GM12878 (cell line): Measurements from ENCODE around the gene LAMA5. TPM values are rescaled to one million over a fixed set of nuclear protein-coding genes. Genes with fewer than 3 reads are reported as not detected.

Experiments
- ATAC-seq: fragments of 200-7000 bp; cut with Tn5 transposase; 3 replicates; pipeline ENCODE4 v1.9.1; 2020; ENCODE audit warnings: mild to moderate bottlenecking, moderate library complexity
- BruUV-seq: library from RNA; stranded (reverse); fragments of 400-500 nt; replicated peaks from 2 replicates; lab custom pipeline; 2021; lab: Mats Ljungman, UMichigan
- CTCF ChIA-PET: fragments of 300-600 bp; sonication (Branson Sonifier 250); formaldehyde crosslinking; extraction: SDS; loops from one replicate; lab custom pipeline; 2021; ENCODE audit warnings: inconsistent platforms; lab: Yijun Ruan, JAX
- POLR2A ChIA-PET: fragments of 350-600 bp; formaldehyde crosslinking; extraction: SDS; loops from one replicate; lab custom pipeline; 2021; ENCODE audit warnings: inconsistent platforms; lab: Charles Lee
- RAD21 ChIA-PET: fragments of 300-600 bp; sonication (Branson Sonifier 250); formaldehyde crosslinking; loops from one replicate; lab custom pipeline; 2023; ENCODE audit warnings: antibody characterized with exemption; ENCODE audit not compliant: unreplicated experiment; lab: Charles Lee
- SMC1A ChIA-PET: fragments of 300-600 bp; sonication (Branson Sonifier 250); formaldehyde crosslinking; loops from one replicate; lab custom pipeline; 2023; ENCODE audit not compliant: unreplicated experiment, uncharacterized antibody; lab: Charles Lee
- DNase-seq: peaks from one replicate; pipeline ENCODE4 v3.0.0-alpha.2; 2011; ENCODE audit warnings: low read depth, low spot score
- FAIRE-seq: peaks from 3 replicates; lab custom pipeline; 2011; peaks lifted over from hg19 to GRCh38; lab: Jason Lieb, UNC
- H2AFZ ChIP-seq: 2 replicates; pipeline ENCODE4 v1.6.0; 2011; ENCODE audit warnings: low read depth, low read length, control low read depth; ENCODE audit not compliant: control insufficient read depth
- H3K27ac ChIP-seq: 2 replicates; pipeline ENCODE4 v1.5.1; 2011; ENCODE audit warnings: control low read depth; ENCODE audit not compliant: control insufficient read depth, insufficient read depth
- H3K27me3 ChIP-seq, 2 experiments: replicated peaks in 1 of 2; 2 replicates each; pipeline versions ENCODE4 v1.6.0 to v1.6.1; 2011; ENCODE audit warnings: low read length in 1 of 2; ENCODE audit not compliant: control insufficient read depth in 2 of 2, insufficient read depth in 2 of 2
- H3K36me3 ChIP-seq, 2 experiments: 2 replicates each; pipeline ENCODE4 v1.5.1; 2011; ENCODE audit warnings: low read length in 1 of 2; ENCODE audit not compliant: control insufficient read depth in 2 of 2, insufficient read depth in 2 of 2
- H3K4me1 ChIP-seq: 2 replicates; pipeline ENCODE4 v1.6.1; 2011; ENCODE audit warnings: mild to moderate bottlenecking, low read length, moderate library complexity, mixed read lengths; ENCODE audit not compliant: control insufficient read depth, insufficient read depth
- H3K4me2 ChIP-seq: 2 replicates; pipeline ENCODE4 v1.6.0; 2011; ENCODE audit warnings: control low read depth; ENCODE audit not compliant: control insufficient read depth, insufficient read depth
- H3K4me3 ChIP-seq: fragments of 200-600 bp; sonication (generic); 2 replicates; pipeline ENCODE4 v1.5.1; 2016
- H3K79me2 ChIP-seq: 2 replicates; pipeline ENCODE4 v1.6.0; 2011; ENCODE audit warnings: low read length; ENCODE audit not compliant: control insufficient read depth, insufficient read depth
- H3K9ac ChIP-seq: 2 replicates; pipeline ENCODE4 v1.8.0; 2011; ENCODE audit warnings: low read length, control low read depth, mixed read lengths; ENCODE audit not compliant: control insufficient read depth, insufficient read depth
- H3K9me3 ChIP-seq: replicated peaks from 3 replicates; pipeline ENCODE4 v1.5.1; 2011; ENCODE audit warnings: mild to moderate bottlenecking, low read length; ENCODE audit not compliant: control insufficient read depth, insufficient read depth
- H4K20me1 ChIP-seq: 2 replicates; pipeline ENCODE4 v1.6.0; 2011; ENCODE audit not compliant: control insufficient read depth, insufficient read depth
- NFIC ChIP-seq: IDR thresholded peaks from 2 replicates; pipeline ENCODE4 v1.6.1; 2012; ENCODE audit warnings: low read depth, mild to moderate bottlenecking, inconsistent platforms, low read length, moderate library complexity
- RCOR1 ChIP-seq: conservative IDR thresholded peaks from 2 replicates; pipeline ENCODE4 v1.6.1; 2012; ENCODE audit warnings: low read depth, low read length, improper control_type of control experiment
- WGBS: methylation state at CpG from one replicate; pipeline ENCODE4 v1.1.6; 2016; ENCODE audit warnings: low lambda C conversion rate; ENCODE audit not compliant: insufficient replicate concordance, insufficient coverage; ENCODE audit errors: missing lambda C conversion rate; 5-methylcytosine and 5-hydroxymethylcytosine counted together
- in situ Hi-C: fragments of 300-500 bp; cut with MboI; formaldehyde crosslinking; loops from 9 replicates; pipeline ENCODE4 v1.14.3; 2018; ENCODE audit warnings: mixed read lengths
- intact Hi-C: fragments of 100-400 bp; cut with micrococcal nuclease; formaldehyde crosslinking; loops from one replicate; pipeline ENCODE4 v1.14.2; 2022; ENCODE audit not compliant: unreplicated experiment
- polyA plus RNA-seq, 11 experiments: library from polyadenylated mRNA; depleted of rRNA in 4 of 11; unstranded in 6 of 11; stranded (reverse) in 5 of 11; fragments of >200 nt; fragmentation: Nextera tagmentation in 4 of 11; fragmentation: Illumina TruSeq in 1 of 11; extraction: Ambion mirVana in 4 of 11; extraction: Trizol in 1 of 11; gene quantifications; 1 replicate in 1 of 11; 2 replicates in 10 of 11; pipeline versions ENCODE4 v1.2.1 to v1.2.3, GENCODE V29; 2011 to 2016; ENCODE audit warnings: inconsistent platforms in 2 of 11, missing spikeins in 2 of 11, low read depth in 1 of 11
- total RNA-seq, 4 experiments: library from RNA; depleted of rRNA in 3 of 4; stranded (reverse); fragments of >200 nt in 3 of 4; fragmentation: Illumina TruSeq in 1 of 4; extraction: Trizol in 1 of 4; gene quantifications; 2 replicates each; pipeline versions ENCODE4 v1.2.1 to v1.2.3, GENCODE V29; 2013 to 2021
- TF ChIP-seq, protein P1 (sequence below): fragments of 450-650 bp; IDR thresholded peaks from 2 replicates; pipeline ENCODE4 v1.6.1; 2018; ENCODE audit warnings: mild to moderate bottlenecking, low read depth, moderate library complexity; ENCODE audit not compliant: partially characterized antibody

The LAMA5 gene
- total and polyA plus RNA-seq, 10 of the 15 experiments (the other 5 are each of a cell fraction or from before 2014, with no cell fraction given) = 0.09 to 3.1 (median 1.6) TPM; not detected in 3

DNA sequence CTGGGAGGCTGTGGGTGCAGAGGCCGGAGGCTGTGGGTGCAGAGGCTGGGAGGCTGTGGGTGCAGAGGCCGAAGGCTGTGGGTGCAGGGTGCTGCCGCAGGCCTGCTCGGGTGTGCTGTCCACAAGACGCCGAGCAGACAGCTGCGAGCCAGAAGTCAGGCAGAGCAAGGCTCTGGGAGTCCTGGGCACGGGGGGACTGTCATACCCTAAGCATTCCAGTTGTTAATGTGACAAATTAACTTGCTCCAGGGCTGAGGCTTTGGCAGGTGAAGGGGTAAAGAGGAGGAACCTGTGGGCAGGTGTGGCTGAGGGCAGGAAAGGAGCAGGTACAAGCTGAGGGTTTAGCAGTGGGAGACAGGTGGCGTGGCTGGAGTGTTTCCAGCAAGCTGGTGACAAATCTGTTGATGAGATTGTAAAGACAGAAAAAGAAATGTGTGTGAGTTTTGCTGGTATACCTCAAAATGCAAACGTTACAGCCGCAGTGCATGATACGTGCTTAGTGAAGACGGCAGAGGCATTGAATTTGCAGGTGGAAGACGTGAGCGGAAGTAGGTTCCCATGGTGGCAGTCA, 78.5 kb downstream of the LAMA5 start:
- TF ChIP-seq, protein P1, sequence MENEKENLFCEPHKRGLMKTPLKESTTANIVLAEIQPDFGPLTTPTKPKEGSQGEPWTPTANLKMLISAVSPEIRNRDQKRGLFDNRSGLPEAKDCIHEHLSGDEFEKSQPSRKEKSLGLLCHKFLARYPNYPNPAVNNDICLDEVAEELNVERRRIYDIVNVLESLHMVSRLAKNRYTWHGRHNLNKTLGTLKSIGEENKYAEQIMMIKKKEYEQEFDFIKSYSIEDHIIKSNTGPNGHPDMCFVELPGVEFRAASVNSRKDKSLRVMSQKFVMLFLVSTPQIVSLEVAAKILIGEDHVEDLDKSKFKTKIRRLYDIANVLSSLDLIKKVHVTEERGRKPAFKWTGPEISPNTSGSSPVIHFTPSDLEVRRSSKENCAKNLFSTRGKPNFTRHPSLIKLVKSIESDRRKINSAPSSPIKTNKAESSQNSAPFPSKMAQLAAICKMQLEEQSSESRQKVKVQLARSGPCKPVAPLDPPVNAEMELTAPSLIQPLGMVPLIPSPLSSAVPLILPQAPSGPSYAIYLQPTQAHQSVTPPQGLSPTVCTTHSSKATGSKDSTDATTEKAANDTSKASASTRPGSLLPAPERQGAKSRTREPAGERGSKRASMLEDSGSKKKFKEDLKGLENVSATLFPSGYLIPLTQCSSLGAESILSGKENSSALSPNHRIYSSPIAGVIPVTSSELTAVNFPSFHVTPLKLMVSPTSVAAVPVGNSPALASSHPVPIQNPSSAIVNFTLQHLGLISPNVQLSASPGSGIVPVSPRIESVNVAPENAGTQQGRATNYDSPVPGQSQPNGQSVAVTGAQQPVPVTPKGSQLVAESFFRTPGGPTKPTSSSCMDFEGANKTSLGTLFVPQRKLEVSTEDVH = no peak
- TF ChIP-seq RCOR1 (no peak), NFIC (no peak)
- TF ChIP-seq, all 136 proteins: peak for 0
- Histone ChIP-seq H3K36me3 (peaks cover 3 to 13% of the 10 kb centered on the region in 2 experiments; a peak in 3 of 4 replicates), H3K9ac (no peak overlapping the region), H3K27ac (no peak overlapping the region), H3K79me2 (no peaks in the 10 kb centered on the region), H4K20me1 (no peaks in the 10 kb centered on the region), H3K9me3 (no peaks in the 10 kb centered on the region), H2AFZ (no peak overlapping the region), H3K4me2 (no peak overlapping the region), H3K4me3 (no peak overlapping the region), H3K4me1 (no peaks in the 10 kb centered on the region), H3K27me3 (no peaks in the 10 kb centered on the region)
- ChIA-PET CTCF (no interaction called here), RAD21 (no interaction called here), SMC1A (no interaction called here), POLR2A (no interaction called here)
- in situ Hi-C loops (no loop called here), intact Hi-C loops (no loop called here)
- FAIRE-seq (no peak), ATAC-seq (no peak), DNase-seq (no peak)
- 94% methylated on average over 15 of the region's 15 CpGs for WGBS
- BruUV-seq = no TSS peak
